Stimulated activated CD8-positive, alpha-beta memory T cell treated with anti-CD3 and anti-CD28 coated beads, Interleukin-7, amount 100 ng/mL, for 24 hours (primary cell): ENCODE results near the gene CDC42SE2.
"Not testable (repeated sequence)": the region's sequence is repeated elsewhere in the genome, so short reads cannot be mapped to it uniquely, and the experiment has no call there.

Experiments
- DNase-seq: peaks from one replicate; pipeline ENCODE4 v3.0.0-alpha.2; 2020; ENCODE audit warnings: low read depth

Gene CDC42SE2

DNA sequence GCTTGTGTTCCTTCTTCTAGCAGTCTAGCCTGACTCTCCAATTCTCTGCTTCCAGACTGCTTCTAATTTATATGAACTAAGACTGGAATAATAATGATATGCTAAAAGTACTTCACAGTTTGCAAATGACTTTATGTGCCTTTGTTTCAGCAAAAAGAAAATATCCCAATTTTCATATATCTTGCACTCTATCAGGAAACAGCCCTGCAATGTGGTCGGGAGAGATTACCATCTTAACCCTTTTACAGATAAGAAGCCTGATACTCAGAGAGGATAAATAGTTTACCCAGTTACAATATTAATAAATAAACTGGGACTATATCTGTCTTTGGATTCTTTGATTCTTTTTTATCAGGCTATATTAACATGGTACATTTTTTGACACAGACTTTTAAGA is 126.0 kb downstream of the CDC42SE2 start:
- DNase-seq, result no peak

DNA sequence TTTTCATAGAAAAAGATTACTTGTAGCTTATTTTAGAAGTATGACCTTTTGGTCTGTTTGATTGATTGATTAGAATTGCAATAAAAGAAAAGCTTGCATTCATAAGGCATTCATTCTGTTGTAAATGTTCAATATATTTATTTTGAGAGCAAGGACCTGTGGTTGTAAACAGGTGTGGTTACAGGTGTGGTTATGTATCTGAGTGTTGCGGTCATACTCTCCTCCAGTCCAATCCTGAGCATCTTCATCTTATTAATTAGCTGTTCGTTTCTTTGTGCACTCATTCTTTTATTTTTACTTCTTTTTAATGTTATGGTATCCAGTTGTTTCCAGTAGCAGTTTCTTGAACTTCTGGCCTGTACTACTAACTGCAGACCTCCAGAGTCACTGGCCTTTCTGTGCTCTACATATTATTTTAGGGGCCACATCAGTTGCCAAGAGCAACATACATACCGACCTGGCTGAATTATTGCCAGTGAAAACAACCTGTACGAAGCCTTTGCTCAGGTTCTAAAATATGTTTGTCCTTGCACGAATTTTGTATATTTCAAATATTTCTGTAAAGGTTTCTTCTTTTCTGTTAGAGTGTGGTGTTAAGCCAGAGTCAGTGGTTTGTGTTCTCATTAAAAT is 128.7 kb downstream of the CDC42SE2 start:
- no peak for DNase-seq

DNA sequence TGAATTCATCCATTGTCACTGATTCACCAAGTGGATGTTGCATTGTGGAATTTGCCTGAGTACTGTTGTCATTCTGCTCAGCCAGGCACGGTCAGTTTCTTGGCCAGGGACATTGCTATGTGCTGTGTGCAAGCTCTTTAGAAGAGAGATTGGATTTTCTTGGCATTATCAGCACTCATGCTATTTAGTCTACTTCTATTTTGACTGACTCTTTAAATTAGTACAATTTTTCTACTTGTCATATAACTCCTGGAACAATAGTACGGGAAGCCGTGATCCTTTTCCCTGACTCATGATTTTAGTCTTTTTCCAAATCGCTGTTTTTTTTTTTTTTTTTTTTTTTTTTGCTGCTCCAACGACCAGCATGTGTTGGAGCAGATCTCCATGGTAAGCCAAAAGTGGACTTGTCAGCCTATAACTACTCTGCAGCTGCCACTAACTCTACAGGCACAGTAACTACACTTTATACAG is 129.7 kb downstream of the CDC42SE2 start:
- no peak for DNase-seq

GRCh38 chr5:131394128-131394527 is 130.3 kb downstream of the CDC42SE2 start:
- no peak for DNase-seq

DNA sequence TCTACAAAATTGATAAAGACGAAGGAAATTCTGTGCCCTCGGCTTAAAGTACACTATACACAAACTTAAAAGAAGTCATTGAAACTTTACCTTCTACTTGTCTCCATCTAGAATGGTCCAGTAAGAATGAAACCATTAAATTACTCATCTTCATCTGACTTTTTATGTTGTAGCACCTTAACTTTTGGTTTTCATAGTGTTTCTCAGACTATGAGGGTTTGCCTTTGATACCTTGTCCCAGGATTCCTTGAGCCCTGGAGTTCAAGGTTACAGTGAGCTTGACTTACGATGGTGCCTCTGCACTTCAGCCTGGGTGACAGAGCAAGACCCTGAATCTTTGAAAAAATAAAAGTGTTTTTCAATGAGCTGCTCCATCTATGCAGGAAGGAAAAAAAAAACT is 132.2 kb downstream of the CDC42SE2 start:
- DNase-seq, result no peak

DNA sequence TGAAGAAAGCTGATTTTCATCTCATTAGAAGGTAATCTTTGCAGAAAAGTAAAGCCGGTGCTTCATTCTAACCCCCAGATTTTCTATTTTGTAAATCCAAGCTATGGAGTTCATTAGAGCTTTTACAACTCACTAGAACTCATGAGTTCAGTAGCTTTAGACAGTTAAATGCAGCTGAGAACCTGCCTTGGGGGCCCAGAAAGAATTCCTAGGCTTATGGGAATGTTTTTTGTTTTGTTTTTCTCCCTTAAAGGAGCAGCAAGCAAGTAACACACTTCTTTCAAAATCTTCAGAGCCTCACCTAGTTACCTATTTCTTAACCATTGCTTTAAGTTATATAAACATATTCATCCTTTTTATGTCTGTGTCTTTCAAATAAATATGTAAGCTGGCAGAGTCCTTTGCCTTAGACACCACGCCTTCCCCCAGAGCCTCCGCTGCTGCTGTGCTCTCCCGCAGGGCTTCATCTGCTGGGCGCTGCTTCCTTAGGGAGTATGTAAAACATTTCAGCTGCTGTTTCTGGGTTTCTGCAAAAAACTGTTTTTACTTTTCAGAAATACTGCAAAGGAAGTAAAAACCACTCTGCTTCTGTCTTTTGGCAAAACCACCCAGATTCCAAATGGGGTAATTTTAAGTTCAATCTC is 132.9 kb downstream of the CDC42SE2 start:
- DNase-seq, result no peak

- DNase-seq, result not testable (repeated sequence)
Observed at GRCh38 chr5:131399007-131399406, 135.2 kb downstream of the CDC42SE2 start.

GRCh38 chr5:131400585-131400984 is 136.7 kb downstream of the CDC42SE2 start:
- DNase-seq, result no peak

GRCh38 chr5:131405674-131406073 is 141.8 kb downstream of the CDC42SE2 start:
- DNase-seq, result no peak

GRCh38 chr5:131406076-131406475 is 142.2 kb downstream of the CDC42SE2 start:
- DNase-seq, result no peak

DNA sequence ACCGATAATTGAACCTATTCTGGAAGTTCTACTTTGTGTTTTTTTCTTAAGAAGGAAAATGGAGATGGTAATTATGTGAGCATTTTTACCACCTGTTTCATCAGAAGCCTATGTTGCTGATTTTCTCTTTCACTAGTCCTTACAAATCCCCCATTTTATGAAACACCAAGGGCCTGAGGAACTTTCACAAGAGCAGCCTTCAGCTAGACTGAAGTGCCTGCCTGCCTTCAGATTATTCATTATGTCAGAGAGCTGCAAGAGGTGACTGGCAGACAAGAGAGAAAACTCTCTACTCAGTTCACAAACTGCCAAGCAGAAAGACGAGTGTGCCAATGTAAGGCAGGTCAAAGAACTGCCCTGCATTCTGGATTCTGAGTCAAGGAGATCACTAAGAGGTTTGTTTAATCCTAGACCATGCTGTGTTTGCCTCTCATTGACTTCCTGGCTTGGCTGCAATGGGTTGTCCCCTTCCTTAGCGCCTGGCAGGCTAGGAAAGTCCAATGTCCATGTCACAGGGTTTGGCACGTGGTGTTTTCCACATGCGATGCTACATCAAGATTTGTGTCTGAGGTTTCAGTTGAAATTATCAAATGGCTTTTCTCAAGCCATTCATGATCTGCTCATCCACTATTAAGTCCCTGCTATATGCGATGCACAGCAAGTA is 143.3 kb downstream of the CDC42SE2 start:
- no peak for DNase-seq

DNA sequence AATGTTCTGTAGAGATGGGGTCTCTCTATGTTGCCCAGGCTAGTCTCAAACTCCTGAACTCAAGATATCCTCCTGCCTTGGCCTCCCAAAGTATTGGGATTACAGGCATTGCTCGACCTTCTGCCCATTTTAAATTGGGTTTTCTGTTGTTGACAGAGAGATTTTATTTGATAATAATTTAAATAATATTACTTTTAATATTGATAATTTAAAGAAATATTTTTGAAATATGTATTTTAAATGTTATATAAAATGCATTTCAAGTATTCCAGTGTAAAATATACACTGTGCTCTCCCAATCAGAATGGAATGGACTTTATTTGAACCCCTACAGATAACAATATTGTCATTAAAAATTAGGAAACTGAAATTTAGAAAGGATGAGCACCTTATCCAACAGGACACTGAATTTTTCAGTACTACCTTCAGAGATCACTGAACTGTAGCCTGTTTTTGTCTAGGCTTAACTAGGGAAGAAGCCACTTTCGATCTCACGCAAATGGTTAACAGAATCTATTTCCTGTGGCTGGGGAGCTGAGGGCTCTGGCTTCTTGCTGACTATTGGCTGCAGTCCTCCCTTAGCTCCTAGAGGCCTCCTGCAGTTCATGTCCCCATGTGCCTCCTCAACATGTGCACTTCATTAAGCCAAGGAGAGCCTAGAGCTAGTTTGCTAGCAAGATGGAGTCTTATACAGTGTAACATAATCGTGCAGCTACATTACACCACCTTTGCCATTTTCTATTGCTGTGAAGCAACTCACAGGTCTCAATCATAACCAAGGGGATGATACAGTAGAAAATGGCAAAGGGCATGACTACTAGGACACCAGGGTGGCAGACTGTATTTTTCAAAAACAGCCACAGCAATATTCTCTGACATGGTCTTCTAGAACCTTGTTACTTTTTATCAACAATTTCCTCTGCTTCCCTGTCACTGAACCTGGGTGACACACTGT is 150.0 kb downstream of the CDC42SE2 start:
- DNase-seq, result no peak

GRCh38 chr5:131416729-131417128 is 152.9 kb downstream of the CDC42SE2 start:
- DNase-seq, result no peak

GRCh38 chr5:131417240-131417869 is 153.5 kb downstream of the CDC42SE2 start:
- DNase-seq, result peak; percentile 78

- DNase-seq, result no peak
Observed at GRCh38 chr5:131418846-131419245, 155.0 kb downstream of the CDC42SE2 start.

DNA sequence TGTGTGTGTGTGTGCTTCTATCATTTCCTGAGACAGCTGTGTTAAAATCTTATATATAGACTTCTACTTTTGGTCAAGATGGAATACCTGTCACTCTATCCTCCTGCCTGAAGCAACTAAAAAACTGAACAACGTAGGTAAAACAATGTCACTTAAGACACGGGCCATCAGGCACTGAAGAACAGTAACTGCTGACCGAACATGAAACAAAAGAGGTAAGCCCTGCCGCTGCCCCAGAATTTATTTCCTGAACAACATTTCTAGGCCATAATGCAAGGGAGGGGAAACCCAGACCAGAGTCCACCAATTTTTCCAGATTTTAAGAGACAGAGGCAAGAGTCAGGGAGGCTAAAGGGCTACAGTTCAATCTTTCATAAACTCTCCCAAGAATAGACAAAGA is 156.0 kb downstream of the CDC42SE2 start:
- no peak for DNase-seq

DNA sequence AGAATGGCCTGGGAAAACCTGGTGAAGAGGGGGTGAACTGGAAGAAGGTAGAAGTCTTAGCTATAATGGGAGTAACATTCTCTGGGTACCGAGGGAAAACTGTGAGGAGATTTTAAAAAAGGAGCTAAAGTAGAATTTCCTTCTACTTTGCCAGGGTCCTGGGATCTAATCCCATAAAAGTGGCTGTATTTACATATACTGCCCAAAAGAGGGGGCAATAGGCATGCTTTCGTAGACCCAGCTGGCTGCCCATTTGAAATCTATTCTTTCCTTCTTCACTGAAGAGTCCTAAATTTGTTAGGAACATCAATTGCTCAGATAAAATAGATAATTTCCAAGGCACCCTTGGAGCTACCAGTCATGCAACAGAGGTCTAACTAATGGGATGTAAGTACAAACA is 159.2 kb downstream of the CDC42SE2 start:
- no peak for DNase-seq

GRCh38 chr5:131426011-131426410 is 162.2 kb downstream of the CDC42SE2 start:
- no peak for DNase-seq

GRCh38 chr5:131430794-131431193 is 166.9 kb downstream of the CDC42SE2 start:
- no peak for DNase-seq

GRCh38 chr5:131431794-131432193 is 167.9 kb downstream of the CDC42SE2 start:
- DNase-seq, result no peak

- DNase-seq, result no peak
Observed at GRCh38 chr5:131433109-131433508, 169.3 kb downstream of the CDC42SE2 start.

DNA sequence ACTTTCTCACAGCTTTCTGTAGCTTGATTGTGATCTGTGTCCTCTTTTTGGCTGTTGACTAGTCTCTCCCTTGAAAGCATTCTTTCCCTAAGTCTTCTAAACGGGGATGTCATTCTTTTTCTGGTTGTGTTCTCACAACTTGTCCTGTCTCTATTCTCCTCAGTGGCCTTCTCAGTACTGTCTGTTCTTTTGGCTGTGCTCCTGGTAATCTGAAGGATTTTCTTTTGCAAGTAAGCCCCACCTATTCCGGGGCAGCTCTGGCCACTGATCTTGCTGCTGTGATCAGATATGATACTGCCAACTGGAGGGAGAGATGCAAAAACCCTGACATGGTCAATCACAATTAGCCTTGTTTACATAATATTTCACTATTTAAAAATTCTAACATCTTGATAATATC is 172.2 kb downstream of the CDC42SE2 start:
- no peak for DNase-seq
